ENCODE data around the gene TTLL6. TPM values are rescaled to one million over a fixed set of nuclear protein-coding genes. Genes with fewer than 3 reads are reported as not detected.
A peak's percentile ranks its signal among the peaks of the same experiment; 100 is the strongest.

TTLL6 gene
- total RNA-seq, 2 donors from 2014 or later, result not detected

- no peaks in the 10 kb centered on the region for H3K36me3 Mint-ChIP-seq
- no peak overlapping the region for H3K4me3 Mint-ChIP-seq
- peaks cover 0 to 4% of the 10 kb centered on the region in 2 donors for H3K4me1 Mint-ChIP-seq (ENCODE audit: low read depth in 2 of 2)
- peaks cover 26 to 40% of the 10 kb centered on the region in 2 donors for H3K27me3 Mint-ChIP-seq
- DNase-seq (ENCODE audit: low spot score) (no peak), ATAC-seq (no peak)
- H3K27ac Mint-ChIP-seq, result no peak overlapping the region
- H3K9me3 Mint-ChIP-seq, result no peaks in the 10 kb centered on the region
Measured at GRCh38 chr17:48767263-48767774, 49.7 kb downstream of the TTLL6 start.

DNA sequence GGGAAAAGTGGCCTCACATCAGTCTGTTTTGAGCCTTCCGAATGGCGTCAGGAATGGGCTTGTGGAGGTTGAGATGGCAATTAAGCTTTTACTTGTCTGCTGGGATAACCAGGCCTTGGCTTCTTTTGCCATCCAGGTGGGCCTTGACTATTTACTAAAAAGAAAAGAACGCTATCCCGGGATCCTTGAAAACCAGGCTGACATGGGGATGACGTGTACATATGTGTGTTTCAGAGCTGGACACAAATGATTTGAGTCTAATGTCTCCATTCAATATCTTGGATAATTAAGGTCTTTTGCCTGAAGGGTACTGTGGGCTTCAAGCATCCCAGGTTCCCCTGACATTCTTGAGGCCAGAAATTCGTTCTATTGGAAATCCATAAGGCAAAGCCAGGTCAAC lies 55.9 kb downstream of the TTLL6 start:
- Mint-ChIP-seq H3K27me3 (peaks cover 46 to 63% of the 10 kb centered on the region in 2 donors), H3K36me3 (no peaks in the 10 kb centered on the region), H3K4me1 (ENCODE audit: low read depth in 2 of 2) (no peaks in the 10 kb centered on the region), H3K27ac (no peak overlapping the region), H3K4me3 (no peak overlapping the region), H3K9me3 (no peaks in the 10 kb centered on the region)
- DNase-seq (ENCODE audit: low spot score), result no peak
- ATAC-seq, result no peak

DNA sequence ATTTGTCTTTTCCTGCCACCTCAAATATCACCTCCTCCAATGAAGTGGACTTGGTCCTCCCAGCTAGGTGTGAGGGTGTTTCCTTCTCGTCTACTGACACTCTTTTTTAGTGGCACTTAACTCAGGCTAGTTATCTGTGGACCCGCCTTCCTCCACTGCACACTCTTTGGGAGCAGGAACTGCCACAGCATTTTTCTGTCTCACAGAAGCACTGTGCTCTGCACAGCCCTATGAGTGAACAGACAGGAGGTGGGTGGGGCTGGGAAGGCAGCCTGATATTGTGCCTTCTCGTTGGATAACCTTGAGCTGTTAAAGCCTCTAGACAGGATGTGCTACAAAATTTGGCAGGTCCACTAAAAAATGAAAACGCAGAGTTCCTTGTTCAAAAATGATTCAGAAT lies 56.6 kb downstream of the TTLL6 start:
- DNase-seq (ENCODE audit: low spot score), result no peak
- Mint-ChIP-seq H3K36me3 (no peaks in the 10 kb centered on the region), H3K9me3 (no peaks in the 10 kb centered on the region), H3K27me3 (peaks cover 52 to 67% of the 10 kb centered on the region in 2 donors), H3K27ac (no peak overlapping the region), H3K4me1 (ENCODE audit: low read depth in 2 of 2) (no peaks in the 10 kb centered on the region), H3K4me3 (no peak overlapping the region)
- no peak for ATAC-seq

GRCh38 chr17:48759288-48759687 lies 57.7 kb downstream of the TTLL6 start:
- no peak for DNase-seq (ENCODE audit: low spot score)
- Mint-ChIP-seq H3K4me3 (no peak overlapping the region), H3K4me1 (ENCODE audit: low read depth in 2 of 2) (peaks cover 0 to 2% of the 10 kb centered on the region in 2 donors), H3K36me3 (no peaks in the 10 kb centered on the region), H3K9me3 (no peaks in the 10 kb centered on the region), H3K27ac (no peak overlapping the region), H3K27me3 (peaks cover 54 to 66% of the 10 kb centered on the region in 2 donors)
- ATAC-seq, result no peak

DNA sequence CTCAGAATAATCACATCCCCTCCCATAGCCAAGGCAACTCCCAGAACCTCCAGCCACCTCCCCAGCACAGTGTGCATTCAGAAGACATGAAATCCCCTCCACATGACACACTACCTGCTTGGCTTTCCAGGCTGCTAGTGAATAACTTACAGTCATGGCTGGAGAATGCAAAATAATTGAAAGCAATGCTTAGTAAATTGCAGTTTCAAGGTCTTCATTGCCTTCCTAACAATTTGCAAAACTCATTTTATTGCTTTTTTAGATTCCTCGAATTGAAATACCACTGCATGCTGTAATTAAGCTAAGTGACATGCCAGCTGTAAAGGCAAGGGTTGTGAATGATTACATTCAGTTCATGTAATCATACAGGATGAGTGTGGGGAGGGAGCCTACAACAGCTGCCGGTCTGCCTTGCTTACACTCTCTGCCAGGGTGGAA lies 59.5 kb downstream of the TTLL6 start:
- no peaks in the 10 kb centered on the region for H3K36me3 Mint-ChIP-seq
- peaks cover 0 to 2% of the 10 kb centered on the region in 2 donors for H3K4me1 Mint-ChIP-seq (ENCODE audit: low read depth in 2 of 2)
- H3K4me3 Mint-ChIP-seq, result no peak overlapping the region
- no peak for ATAC-seq
- no peak for DNase-seq (ENCODE audit: low spot score)
- H3K27me3 Mint-ChIP-seq, result peaks cover 58 to 66% of the 10 kb centered on the region in 2 donors
- H3K9me3 Mint-ChIP-seq, result no peaks in the 10 kb centered on the region
- H3K27ac Mint-ChIP-seq, result no peak overlapping the region

DNA sequence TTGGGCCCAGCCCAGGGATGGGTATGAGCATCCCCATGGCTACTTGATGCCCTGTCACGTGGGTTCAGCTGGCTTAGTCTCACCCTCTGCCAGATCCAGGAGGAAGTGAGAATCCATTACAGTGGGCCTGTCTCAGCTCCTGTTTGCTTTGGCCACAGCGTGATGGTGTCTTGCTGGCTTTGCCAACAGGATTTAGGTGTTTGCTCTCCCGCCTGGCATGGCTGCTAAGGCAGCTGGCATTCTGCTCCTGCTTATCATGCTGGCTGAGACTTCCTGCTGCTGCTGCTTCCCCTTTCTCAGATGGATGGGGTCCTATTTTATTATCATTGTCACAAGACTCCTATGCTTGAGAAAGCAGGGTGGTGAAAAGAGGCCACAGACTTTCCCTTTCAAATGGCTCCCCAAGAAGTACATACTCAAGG lies 60.2 kb downstream of the TTLL6 start:
- peaks cover 0 to 2% of the 10 kb centered on the region in 2 donors for H3K4me1 Mint-ChIP-seq (ENCODE audit: low read depth in 2 of 2)
- DNase-seq (ENCODE audit: low spot score) (no peak), ATAC-seq (no peak)
- H3K27ac Mint-ChIP-seq, result no peak overlapping the region
- H3K4me3 Mint-ChIP-seq, result no peak overlapping the region
- H3K36me3 Mint-ChIP-seq, result no peaks in the 10 kb centered on the region
- H3K27me3 Mint-ChIP-seq, result peaks cover 57 to 66% of the 10 kb centered on the region in 2 donors
- H3K9me3 Mint-ChIP-seq, result no peaks in the 10 kb centered on the region

- H3K4me3 Mint-ChIP-seq, result no peak overlapping the region
- no peaks in the 10 kb centered on the region for H3K36me3 Mint-ChIP-seq
- no peak overlapping the region for H3K27ac Mint-ChIP-seq
- ATAC-seq (no peak), DNase-seq (ENCODE audit: low spot score) (no peak)
- H3K4me1 Mint-ChIP-seq (ENCODE audit: low read depth in 2 of 2), result peaks cover 0 to 2% of the 10 kb centered on the region in 2 donors
- H3K9me3 Mint-ChIP-seq, result no peaks in the 10 kb centered on the region
- H3K27me3 Mint-ChIP-seq, result peaks cover 58 to 68% of the 10 kb centered on the region in 2 donors
Measured at GRCh38 chr17:48755356-48755755, 61.7 kb downstream of the TTLL6 start.

GRCh38 chr17:48754500-48755261 lies 62.3 kb downstream of the TTLL6 start:
- H3K36me3 Mint-ChIP-seq, result no peaks in the 10 kb centered on the region
- no peak overlapping the region for H3K27ac Mint-ChIP-seq
- H3K27me3 Mint-ChIP-seq, result peaks cover 57 to 67% of the 10 kb centered on the region in 2 donors
- ATAC-seq (no peak), DNase-seq (ENCODE audit: low spot score) (no peak)
- H3K4me3 Mint-ChIP-seq, result no peak overlapping the region
- peaks cover 0 to 2% of the 10 kb centered on the region in 2 donors for H3K4me1 Mint-ChIP-seq (ENCODE audit: low read depth in 2 of 2)
- H3K9me3 Mint-ChIP-seq, result no peaks in the 10 kb centered on the region

DNA sequence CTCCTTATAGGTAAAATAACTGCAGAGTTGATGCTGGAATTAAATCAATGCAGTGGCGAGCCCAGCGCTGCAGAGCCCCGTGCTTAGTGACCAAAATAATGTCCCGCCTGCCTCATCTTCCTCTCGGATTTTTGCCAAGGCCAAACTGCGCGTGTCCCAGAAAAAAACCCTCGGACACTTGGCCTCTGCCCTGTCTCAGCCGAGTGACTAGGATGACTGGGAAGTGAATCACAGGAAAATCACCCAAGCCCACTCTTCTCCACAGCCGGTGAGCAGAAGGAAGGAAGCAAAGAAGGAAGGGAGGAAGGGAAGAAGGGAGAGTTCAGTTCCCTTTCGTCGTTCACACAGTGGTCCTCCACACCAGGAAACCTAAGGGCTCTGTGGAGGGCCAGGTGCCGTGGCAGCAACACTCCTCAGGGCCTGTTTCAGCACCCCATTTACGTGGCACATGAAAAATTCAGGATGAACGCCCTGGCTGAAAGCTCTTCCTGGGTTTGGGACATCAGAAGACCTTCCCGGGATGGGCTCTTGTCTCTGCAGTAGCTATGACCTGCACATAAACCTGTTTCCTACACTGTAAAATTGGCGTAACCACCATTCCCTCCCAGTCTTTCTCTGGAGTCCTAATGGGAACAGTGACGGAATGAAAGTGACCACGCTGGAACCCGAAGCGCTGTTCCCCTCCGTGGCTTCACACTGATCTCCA lies 63.1 kb downstream of the TTLL6 start:
- Mint-ChIP-seq H3K9me3 (no peaks in the 10 kb centered on the region), H3K4me1 (ENCODE audit: low read depth in 2 of 2) (peaks cover 0 to 7% of the 10 kb centered on the region in 2 donors), H3K27me3 (peaks cover 55 to 68% of the 10 kb centered on the region in 2 donors), H3K4me3 (no peak overlapping the region), H3K27ac (no peak overlapping the region), H3K36me3 (no peaks in the 10 kb centered on the region)
- ATAC-seq, result no peak
- DNase-seq (ENCODE audit: low spot score), result no peak

- Mint-ChIP-seq H3K36me3 (no peaks in the 10 kb centered on the region), H3K27me3 (peaks cover 53 to 68% of the 10 kb centered on the region in 2 donors), H3K4me1 (ENCODE audit: low read depth in 2 of 2) (peaks cover 0 to 7% of the 10 kb centered on the region in 2 donors), H3K4me3 (no peak overlapping the region), H3K27ac (no peak overlapping the region), H3K9me3 (no peaks in the 10 kb centered on the region)
- DNase-seq (ENCODE audit: low spot score) (no peak), ATAC-seq (no peak)
Measured at GRCh38 chr17:48752399-48753288, 64.4 kb downstream of the TTLL6 start.

DNA sequence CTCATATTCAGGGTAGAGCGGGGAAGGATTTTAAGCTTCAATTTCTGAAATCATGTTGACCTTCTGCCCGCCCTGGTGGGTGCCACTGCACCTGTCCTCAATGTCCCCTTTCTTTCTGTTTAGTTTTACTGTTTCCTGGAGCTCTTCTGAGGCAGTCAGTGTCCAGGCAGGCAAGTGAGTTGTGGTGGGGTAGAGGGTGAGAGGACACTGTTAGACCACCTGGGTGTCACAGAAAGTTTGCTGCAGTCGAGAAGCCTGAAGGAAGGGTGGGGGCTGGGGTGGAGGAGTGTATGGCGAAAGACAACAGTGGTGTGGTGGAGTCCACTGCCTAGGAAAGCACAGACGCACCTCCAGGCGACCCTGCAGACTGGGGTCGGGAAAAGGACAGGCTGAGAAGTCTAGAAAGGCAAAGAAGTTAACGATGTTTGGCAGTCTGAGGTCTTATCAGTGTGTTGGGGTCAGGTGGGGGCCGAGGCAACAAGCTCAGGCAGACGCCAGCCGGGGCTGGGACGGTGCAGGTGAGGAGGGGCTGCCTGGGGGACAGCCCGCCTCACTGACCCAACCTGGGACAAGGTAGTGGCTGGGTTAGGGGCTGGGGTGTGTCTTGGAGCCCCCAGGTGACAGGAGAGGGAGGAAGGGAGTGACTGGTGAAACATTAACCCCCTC lies 65.2 kb downstream of the TTLL6 start:
- Mint-ChIP-seq H3K4me1 (ENCODE audit: low read depth in 2 of 2) (peaks cover 4 to 10% of the 10 kb centered on the region in 2 donors), H3K36me3 (no peaks in the 10 kb centered on the region), H3K9me3 (no peaks in the 10 kb centered on the region), H3K27ac (no peak overlapping the region), H3K4me3 (no peak overlapping the region), H3K27me3 (peaks cover 53 to 67% of the 10 kb centered on the region in 2 donors)
- DNase-seq (ENCODE audit: low spot score) (no peak), ATAC-seq (peak in 1 of 2 donors; percentile 20)

- H3K27ac Mint-ChIP-seq, result no peak overlapping the region
- H3K4me1 Mint-ChIP-seq (ENCODE audit: low read depth in 2 of 2), result peaks cover 11 to 17% of the 10 kb centered on the region in 2 donors
- H3K36me3 Mint-ChIP-seq, result no peaks in the 10 kb centered on the region
- no peak overlapping the region for H3K4me3 Mint-ChIP-seq
- DNase-seq (ENCODE audit: low spot score), result no peak
- H3K9me3 Mint-ChIP-seq, result no peaks in the 10 kb centered on the region
- no peak for ATAC-seq
- peaks cover 56 to 67% of the 10 kb centered on the region in 2 donors for H3K27me3 Mint-ChIP-seq
Measured at GRCh38 chr17:48751172-48751571, 65.9 kb downstream of the TTLL6 start.
